ENCODE data around the gene DNM3. TPM values are rescaled to one million over a fixed set of nuclear protein-coding genes. Genes with fewer than 3 reads are reported as not detected.

The DNM3 gene
- total RNA-seq, 4 donors from 2014 or later = 2.7 to 4.5 (median 4.0) TPM

DNA sequence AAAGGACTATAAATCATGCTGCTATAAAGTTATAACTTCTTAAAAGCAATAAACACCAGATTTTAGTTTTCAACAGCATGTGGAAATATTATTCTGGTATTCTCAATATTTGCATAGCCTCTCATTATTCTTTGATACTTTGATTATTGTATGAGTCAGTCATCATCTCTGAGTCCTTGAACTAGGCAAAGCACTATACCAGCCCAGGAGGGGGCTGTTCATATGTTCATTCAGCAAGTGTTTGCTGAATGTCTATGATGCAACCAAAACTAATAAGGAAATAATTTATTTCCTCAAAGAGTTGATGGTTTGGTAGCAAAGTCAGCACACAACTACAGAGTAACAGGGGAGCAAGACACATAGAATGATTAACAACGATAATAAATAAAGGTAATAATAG is 403.6 kb downstream of the DNM3 start:
- 88 to 100% methylated on average over 1 of the region's 1 CpG for WGBS, 2 donors
- no peak for TF ChIP-seq POLR2A (IDR thresholded peaks at IDR 0.05)
- TF ChIP-seq, protein P1, sequence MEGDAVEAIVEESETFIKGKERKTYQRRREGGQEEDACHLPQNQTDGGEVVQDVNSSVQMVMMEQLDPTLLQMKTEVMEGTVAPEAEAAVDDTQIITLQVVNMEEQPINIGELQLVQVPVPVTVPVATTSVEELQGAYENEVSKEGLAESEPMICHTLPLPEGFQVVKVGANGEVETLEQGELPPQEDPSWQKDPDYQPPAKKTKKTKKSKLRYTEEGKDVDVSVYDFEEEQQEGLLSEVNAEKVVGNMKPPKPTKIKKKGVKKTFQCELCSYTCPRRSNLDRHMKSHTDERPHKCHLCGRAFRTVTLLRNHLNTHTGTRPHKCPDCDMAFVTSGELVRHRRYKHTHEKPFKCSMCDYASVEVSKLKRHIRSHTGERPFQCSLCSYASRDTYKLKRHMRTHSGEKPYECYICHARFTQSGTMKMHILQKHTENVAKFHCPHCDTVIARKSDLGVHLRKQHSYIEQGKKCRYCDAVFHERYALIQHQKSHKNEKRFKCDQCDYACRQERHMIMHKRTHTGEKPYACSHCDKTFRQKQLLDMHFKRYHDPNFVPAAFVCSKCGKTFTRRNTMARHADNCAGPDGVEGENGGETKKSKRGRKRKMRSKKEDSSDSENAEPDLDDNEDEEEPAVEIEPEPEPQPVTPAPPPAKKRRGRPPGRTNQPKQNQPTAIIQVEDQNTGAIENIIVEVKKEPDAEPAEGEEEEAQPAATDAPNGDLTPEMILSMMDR (IDR thresholded peaks at IDR 0.05) = no peak
- DNase-seq (ENCODE audit: low spot score in 2 of 2) = no peak
- intact Hi-C loops (cut with DNase I; ENCODE audit: low total_unique reads) = no loop called here
- no peak overlapping the region for H3K4me3 ChIP-seq (ENCODE audit: low read depth, poor library complexity, severe bottlenecking)

DNA sequence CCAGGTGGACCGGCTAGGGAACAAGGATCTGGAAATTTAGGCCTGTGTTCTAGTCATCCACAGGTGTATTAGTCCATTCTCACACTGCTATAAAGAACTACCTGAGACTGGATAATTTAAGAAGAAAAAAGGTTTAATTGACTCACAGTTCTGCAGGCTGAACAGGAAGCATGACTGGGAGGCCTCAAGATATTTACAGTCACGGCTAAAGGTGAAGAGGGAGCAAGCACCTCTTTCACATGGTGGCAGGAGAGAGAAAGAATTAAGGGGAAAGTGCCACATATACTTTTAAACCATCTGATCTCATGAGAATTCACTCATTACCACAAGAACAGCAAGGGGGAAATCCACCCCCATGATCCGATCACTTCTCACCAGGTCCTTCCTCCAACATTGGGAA is 404.5 kb downstream of the DNM3 start:
- TF ChIP-seq POLR2A (IDR thresholded peaks at IDR 0.05) = no peak
- TF ChIP-seq, protein P1 (IDR thresholded peaks at IDR 0.05) = no peak
- intact Hi-C loops (cut with DNase I; ENCODE audit: low total_unique reads) = no loop called here
- H3K4me3 ChIP-seq (ENCODE audit: low read depth, poor library complexity, severe bottlenecking) = no peak overlapping the region
- no peak for DNase-seq (ENCODE audit: low spot score in 2 of 2)
- WGBS, 2 donors = 79% methylated on average over 3 of the region's 3 CpGs

DNA sequence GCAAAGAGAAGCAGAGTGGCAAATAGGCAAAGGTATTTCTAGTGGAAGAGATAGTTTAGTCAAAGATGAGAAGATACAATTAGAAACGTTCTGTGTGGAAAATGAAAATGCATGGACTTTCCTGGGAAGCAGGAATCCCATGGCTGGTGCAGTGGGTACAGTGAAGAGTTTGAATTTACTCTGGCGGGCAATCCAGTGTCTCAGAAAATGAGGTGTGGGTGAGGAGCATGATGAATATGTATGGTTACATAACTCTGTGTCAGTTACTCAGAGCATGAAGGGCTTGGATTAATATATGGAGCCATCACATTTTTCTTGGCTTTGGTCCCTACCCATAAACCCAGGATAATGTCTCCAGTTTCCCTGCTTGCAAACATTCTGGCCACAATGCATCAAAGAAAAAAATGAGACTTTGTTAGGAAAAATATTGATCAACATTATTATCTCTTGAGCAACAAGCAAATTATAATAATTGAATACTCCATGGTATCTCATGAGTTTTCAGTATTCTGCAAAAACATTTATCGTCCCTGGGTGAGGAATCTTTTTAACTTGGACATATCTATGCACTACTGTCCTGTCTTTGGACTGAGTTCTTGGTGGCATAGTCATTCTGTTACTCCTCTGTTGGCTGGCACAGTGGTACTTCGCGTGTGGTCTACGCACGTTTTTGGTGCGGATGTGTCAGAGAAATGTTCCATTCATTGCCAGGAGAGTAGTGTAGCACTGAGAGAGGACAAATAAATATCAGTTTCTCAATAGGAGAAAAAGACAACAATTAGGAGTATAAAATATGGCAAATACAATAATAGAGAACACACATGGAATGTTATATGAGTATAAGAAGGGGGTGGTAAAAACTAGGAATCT is 405.5 kb downstream of the DNM3 start:
- WGBS, 2 donors = 75 to 87% methylated on average over 8 of the region's 8 CpGs
- DNase-seq (ENCODE audit: low spot score in 2 of 2) = no peak
- TF ChIP-seq, protein P1 (IDR thresholded peaks at IDR 0.05) = no peak
- TF ChIP-seq POLR2A (IDR thresholded peaks at IDR 0.05) = no peak
- intact Hi-C loops (cut with DNase I; ENCODE audit: low total_unique reads) = no loop called here
- no peak overlapping the region for H3K4me3 ChIP-seq (ENCODE audit: low read depth, poor library complexity, severe bottlenecking)

DNA sequence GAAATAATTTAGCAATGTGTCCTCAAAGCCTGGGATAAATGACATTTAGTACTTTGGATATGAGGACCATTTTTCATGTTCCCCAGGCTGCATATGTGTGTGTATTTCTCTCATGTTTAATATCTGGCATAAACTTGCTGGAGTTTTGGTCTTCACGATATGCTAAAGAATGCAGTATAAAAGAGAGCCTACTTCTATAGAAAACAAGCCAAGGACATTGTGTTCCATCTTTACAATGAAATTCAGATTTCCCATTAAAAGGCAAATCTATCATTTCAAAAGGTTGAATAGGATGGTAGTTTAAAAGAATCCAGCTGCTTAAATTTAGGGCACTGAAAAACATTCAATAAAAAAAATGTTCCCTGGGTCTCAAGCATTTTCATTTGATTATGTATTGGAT is 410.2 kb downstream of the DNM3 start:
- intact Hi-C loops (cut with DNase I; ENCODE audit: low total_unique reads) = no loop called here
- DNase-seq (ENCODE audit: low spot score in 2 of 2) = no peak
- 52 to 53% methylated on average over 1 of the region's 1 CpG for WGBS, 2 donors
- no peak for TF ChIP-seq POLR2A (IDR thresholded peaks at IDR 0.05)
- TF ChIP-seq, protein P1 (IDR thresholded peaks at IDR 0.05) = no peak
- no peak overlapping the region for H3K4me3 ChIP-seq (ENCODE audit: low read depth, poor library complexity, severe bottlenecking)

DNA sequence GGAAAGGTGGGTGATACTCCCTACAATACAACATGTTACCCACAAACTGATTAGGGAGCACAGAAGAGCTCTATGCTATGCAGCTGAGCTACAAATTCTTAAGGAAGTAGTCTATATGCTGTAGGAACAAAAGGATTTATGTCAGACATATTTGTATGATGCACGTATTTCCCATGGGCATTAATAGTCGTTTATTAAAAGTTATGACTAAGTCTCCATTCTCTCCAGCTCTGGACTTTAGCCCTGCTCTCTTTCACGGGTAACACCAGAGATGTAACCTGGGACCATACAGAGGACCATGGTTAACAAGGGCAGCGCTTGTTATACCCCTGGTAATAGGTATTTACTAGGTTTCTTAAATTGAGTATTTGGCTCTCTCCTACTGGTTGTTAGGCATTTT is 411.0 kb downstream of the DNM3 start:
- no peak overlapping the region for H3K4me3 ChIP-seq (ENCODE audit: low read depth, poor library complexity, severe bottlenecking)
- intact Hi-C loops (cut with DNase I; ENCODE audit: low total_unique reads) = no loop called here
- no peak for TF ChIP-seq POLR2A (IDR thresholded peaks at IDR 0.05)
- TF ChIP-seq, protein P1 (IDR thresholded peaks at IDR 0.05) = no peak
- 61 to 79% methylated on average over 4 of the region's 4 CpGs for WGBS, 2 donors
- DNase-seq (ENCODE audit: low spot score in 2 of 2) = no peak

Measured in lower leg skin (tissue), 4 donors.